HepG2 (cell line): ENCODE measurements around the gene PSMC3IP. TPM values are rescaled to one million over a fixed set of nuclear protein-coding genes. Genes with fewer than 3 reads are reported as not detected.

ENCODE experiments used
- CENPBD1 ChIP-seq: sonication (generic); formaldehyde crosslinking; IDR thresholded peaks from 2 replicates; pipeline ENCODE4 v1.8.0; 2022; ENCODE audit warnings: missing genetic modification reagents, low read depth, mild to moderate bottlenecking, borderline replicate concordance
- EEA1 ChIP-seq: sonication (generic); formaldehyde crosslinking; IDR thresholded peaks from 2 replicates; pipeline ENCODE4 v1.5.1; 2020; ENCODE audit warnings: mild to moderate bottlenecking, missing genetic modification reagents, borderline replicate concordance
- FOXJ3 ChIP-seq: sonication (generic); formaldehyde crosslinking; IDR thresholded peaks from 2 replicates; pipeline ENCODE4 v1.4.0; 2020; ENCODE audit warnings: missing genetic modification reagents, mild to moderate bottlenecking, borderline replicate concordance
- KAT7 ChIP-seq: IDR thresholded peaks from 2 replicates; pipeline ENCODE4 v1.6.1; 2018; ENCODE audit warnings: borderline replicate concordance, missing compliant biosample characterization
- MEF2D ChIP-seq: sonication (generic); formaldehyde crosslinking; IDR thresholded peaks from 2 replicates; pipeline ENCODE4 v1.5.1; 2020; ENCODE audit warnings: mild to moderate bottlenecking, missing genetic modification reagents
- MEIS2 ChIP-seq: sonication (generic); formaldehyde crosslinking; IDR thresholded peaks from 2 replicates; pipeline ENCODE4 v1.9.0; 2021; ENCODE audit warnings: mild to moderate bottlenecking, missing genetic modification reagents
- NPAS2 ChIP-seq: sonication (generic); formaldehyde crosslinking; IDR thresholded peaks from 2 replicates; pipeline ENCODE4 v1.8.0; 2022; ENCODE audit warnings: mild to moderate bottlenecking, missing genetic modification reagents, borderline replicate concordance
- PLRG1 ChIP-seq: fragments of 450-650 bp; conservative IDR thresholded peaks from 2 replicates; pipeline ENCODE4 v1.6.1; 2016
- PTBP1 ChIP-seq: fragments of 200-400 bp; formaldehyde crosslinking; IDR thresholded peaks from 2 replicates; pipeline ENCODE4 v1.6.1; 2018; ENCODE audit warnings: low read length, low read depth; ENCODE audit not compliant: poor library complexity, severe bottlenecking
- RFXAP ChIP-seq: sonication (generic); formaldehyde crosslinking; IDR thresholded peaks from 2 replicates; pipeline ENCODE4 v1.4.0; 2020; ENCODE audit warnings: missing genetic modification reagents, borderline replicate concordance
- YEATS4 ChIP-seq: sonication (generic); formaldehyde crosslinking; IDR thresholded peaks from 2 replicates; pipeline ENCODE4 v1.4.0; 2020; ENCODE audit warnings: missing genetic modification reagents, borderline replicate concordance
- ZFP36 ChIP-seq: fragments of 150-350 bp; IDR thresholded peaks from 2 replicates; pipeline ENCODE4 v1.6.1; 2018; ENCODE audit warnings: borderline replicate concordance, low read length, low read depth; ENCODE audit not compliant: partially characterized antibody
- ZFP62 ChIP-seq: sonication (generic); formaldehyde crosslinking; IDR thresholded peaks from 2 replicates; pipeline ENCODE4 v1.4.0; 2020; ENCODE audit warnings: missing genetic modification reagents
- ZMAT3 ChIP-seq: sonication (generic); formaldehyde crosslinking; conservative IDR thresholded peaks from 2 replicates; pipeline ENCODE4 v1.7.0; 2021; ENCODE audit warnings: missing genetic modification reagents
- ZNF124 ChIP-seq: sonication (generic); formaldehyde crosslinking; IDR thresholded peaks from 2 replicates; pipeline ENCODE4 v1.4.0; 2020; ENCODE audit warnings: missing genetic modification reagents
- ZNF17 ChIP-seq: sonication (generic); formaldehyde crosslinking; IDR thresholded peaks from 2 replicates; pipeline ENCODE4 v1.5.0; 2020; ENCODE audit warnings: mild to moderate bottlenecking, missing genetic modification reagents
- ZNF33A ChIP-seq: sonication (generic); formaldehyde crosslinking; IDR thresholded peaks from 2 replicates; pipeline ENCODE4 v1.5.1; 2020; ENCODE audit warnings: missing genetic modification reagents, mild to moderate bottlenecking, moderate library complexity, borderline replicate concordance
- ZNF619 ChIP-seq: sonication (generic); formaldehyde crosslinking; IDR thresholded peaks from 2 replicates; pipeline ENCODE4 v1.4.0; 2020; ENCODE audit warnings: mild to moderate bottlenecking, missing genetic modification reagents
- ZNF652 ChIP-seq: IDR thresholded peaks from 2 replicates; pipeline ENCODE4 v1.6.1; 2016; ENCODE audit warnings: low read depth, borderline replicate concordance
- ZSCAN21 ChIP-seq: sonication (generic); formaldehyde crosslinking; IDR thresholded peaks from 2 replicates; pipeline ENCODE4 v1.8.0; 2022; ENCODE audit warnings: mild to moderate bottlenecking, missing genetic modification reagents, moderate library complexity, borderline replicate concordance
- ZSCAN22 ChIP-seq: sonication (generic); formaldehyde crosslinking; IDR thresholded peaks from 2 replicates; pipeline ENCODE4 v1.4.0; 2020; ENCODE audit warnings: mild to moderate bottlenecking, missing genetic modification reagents
- polyA plus RNA-seq, 8 experiments: library from polyadenylated mRNA; depleted of rRNA in 3 of 8; stranded (reverse) in 7 of 8; unstranded in 1 of 8; fragments of >200 nt; fragmentation: Illumina TruSeq in 4 of 8; extraction: Trizol in 4 of 8; gene quantifications; 2 replicates each; pipeline versions ENCODE4 v1.2.1 to v1.2.3, GENCODE V29; 2011 to 2016; ENCODE audit warnings: low read depth in 4 of 8, missing spikeins in 1 of 8, mixed read lengths in 1 of 8; ENCODE audit not compliant: insufficient read depth in 1 of 8
- total RNA-seq, 5 experiments: library from RNA; depleted of rRNA; stranded (reverse); fragments of >200 nt; fragmentation: Illumina TruSeq; extraction: Trizol; gene quantifications; 2 replicates each; pipeline ENCODE4 v1.2.3, GENCODE V29; 2016; ENCODE audit warnings: low read depth in 1 of 5
- TF ChIP-seq, protein P1 (sequence below): sonication (generic); formaldehyde crosslinking; IDR thresholded peaks from 2 replicates; pipeline ENCODE4 v1.9.0; 2022; ENCODE audit warnings: missing genetic modification reagents, mild to moderate bottlenecking, borderline replicate concordance
- TF ChIP-seq, protein P2 (sequence below): IDR thresholded peaks from 2 replicates; pipeline ENCODE4 v1.6.1; 2016; ENCODE audit warnings: missing biosample characterization, missing genetic modification reagents, low read depth
- TF ChIP-seq, protein P3 (sequence below): sonication (generic); formaldehyde crosslinking; IDR thresholded peaks from 2 replicates; pipeline ENCODE4 v1.5.1; 2020; ENCODE audit warnings: missing genetic modification reagents, mild to moderate bottlenecking, borderline replicate concordance
- TF ChIP-seq, protein P4 (sequence below): IDR thresholded peaks from 2 replicates; pipeline ENCODE4 v1.6.1; 2016

The PSMC3IP gene
- total and polyA plus RNA-seq, 2 of the 13 experiments (the other 11 are each of a cell fraction or from before 2014, with no cell fraction given) = 6.5 to 22.4 TPM

DNA sequence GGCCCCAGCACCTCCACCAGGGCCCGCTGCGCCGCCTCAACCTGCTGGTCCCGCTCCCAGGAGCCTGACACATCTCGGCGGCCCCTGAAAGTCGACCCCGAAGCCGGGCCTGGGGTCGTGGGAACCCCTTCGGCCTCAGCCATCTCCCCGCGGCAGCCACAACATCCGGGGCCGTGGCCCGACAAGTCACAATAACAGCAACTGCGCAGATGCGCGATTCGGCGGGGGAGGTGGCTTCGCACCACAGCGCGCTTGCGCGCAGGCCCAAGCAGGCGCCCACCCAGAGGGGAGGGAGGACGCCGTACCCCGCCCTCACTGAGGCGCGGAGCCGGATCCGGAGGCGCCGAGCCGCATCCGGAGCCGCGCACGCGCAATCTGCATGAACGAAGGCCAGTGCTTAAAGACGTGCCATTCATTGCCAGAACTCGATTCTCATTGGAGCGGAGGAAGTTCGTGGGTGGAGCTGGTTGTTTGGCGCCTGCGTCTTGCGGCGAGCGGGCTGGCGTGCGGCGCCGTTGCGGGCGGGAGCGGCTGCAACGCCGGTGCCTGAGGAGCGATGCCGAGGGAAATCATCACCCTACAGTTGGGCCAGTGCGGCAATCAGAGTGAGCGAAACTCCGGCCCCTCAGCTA, 31.8 kb upstream of the PSMC3IP start, which contains the start of the genes RETREG3 and TUBG1 (continued):
- TF ChIP-seq, protein P1, sequence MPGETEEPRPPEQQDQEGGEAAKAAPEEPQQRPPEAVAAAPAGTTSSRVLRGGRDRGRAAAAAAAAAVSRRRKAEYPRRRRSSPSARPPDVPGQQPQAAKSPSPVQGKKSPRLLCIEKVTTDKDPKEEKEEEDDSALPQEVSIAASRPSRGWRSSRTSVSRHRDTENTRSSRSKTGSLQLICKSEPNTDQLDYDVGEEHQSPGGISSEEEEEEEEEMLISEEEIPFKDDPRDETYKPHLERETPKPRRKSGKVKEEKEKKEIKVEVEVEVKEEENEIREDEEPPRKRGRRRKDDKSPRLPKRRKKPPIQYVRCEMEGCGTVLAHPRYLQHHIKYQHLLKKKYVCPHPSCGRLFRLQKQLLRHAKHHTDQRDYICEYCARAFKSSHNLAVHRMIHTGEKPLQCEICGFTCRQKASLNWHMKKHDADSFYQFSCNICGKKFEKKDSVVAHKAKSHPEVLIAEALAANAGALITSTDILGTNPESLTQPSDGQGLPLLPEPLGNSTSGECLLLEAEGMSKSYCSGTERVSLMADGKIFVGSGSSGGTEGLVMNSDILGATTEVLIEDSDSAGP (CRISPR knock-in tag) = peak; percentile 91
- TF ChIP-seq ZSCAN22 (CRISPR knock-in tag) (no peak), ZNF652 (CRISPR knock-in tag) (no peak), ZNF619 (CRISPR knock-in tag) (peak; percentile 55; the same call in 1 of the 2 replicates), NPAS2 (CRISPR knock-in tag) (no peak), ZNF124 (CRISPR knock-in tag) (no peak; the same call in none of the 2 replicates), KAT7 (CRISPR knock-in tag) (peak; percentile 90; the same call in 1 of the 2 replicates), ZMAT3 (CRISPR knock-in tag) (no peak; the same call in 1 of the 2 replicates), MEF2D (CRISPR knock-in tag) (no peak; the same call in 1 of the 2 replicates), MEIS2 (peak; percentile 56; the same call in 1 of the 2 replicates), EEA1 (0 out of 2 replicates have a peak, but pooled peaks have one; percentile 83), PTBP1 (no peak), ZFP36 (no peak), CENPBD1 (CRISPR knock-in tag) (no peak), RFXAP (CRISPR knock-in tag) (peak; percentile 85), ZFP62 (CRISPR knock-in tag) (no peak), YEATS4 (peak; percentile 87), FOXJ3 (CRISPR knock-in tag) (peak; percentile 68), PLRG1 (no peak), ZNF17 (CRISPR knock-in tag) (no peak), ZNF33A (CRISPR knock-in tag) (no peak), ZSCAN21 (no peak; the same call in 1 of the 2 replicates)
- TF ChIP-seq, protein P2, sequence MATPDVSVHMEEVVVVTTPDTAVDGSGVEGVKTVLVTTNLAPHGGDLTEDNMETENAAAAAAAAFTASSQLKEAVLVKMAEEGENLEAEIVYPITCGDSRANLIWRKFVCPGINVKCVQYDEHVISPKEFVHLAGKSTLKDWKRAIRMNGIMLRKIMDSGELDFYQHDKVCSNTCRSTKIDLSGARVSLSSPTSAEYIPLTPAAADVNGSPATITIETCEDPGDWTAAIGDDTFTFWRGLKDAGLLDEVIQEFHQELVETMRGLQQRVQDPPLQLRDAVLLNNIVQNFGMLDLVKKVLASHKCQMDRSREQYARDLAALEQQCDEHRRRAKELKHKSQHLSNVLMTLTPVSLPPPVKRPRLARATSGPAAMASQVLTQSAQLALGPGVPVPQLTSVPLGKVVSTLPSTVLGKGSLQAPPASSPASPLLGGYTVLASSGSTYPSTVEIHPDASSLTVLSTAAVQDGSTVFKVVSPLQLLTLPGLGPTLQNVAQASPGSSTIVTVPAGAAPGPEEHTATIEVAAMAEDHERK (CRISPR knock-in tag) = peak; percentile 70
- TF ChIP-seq, protein P3, sequence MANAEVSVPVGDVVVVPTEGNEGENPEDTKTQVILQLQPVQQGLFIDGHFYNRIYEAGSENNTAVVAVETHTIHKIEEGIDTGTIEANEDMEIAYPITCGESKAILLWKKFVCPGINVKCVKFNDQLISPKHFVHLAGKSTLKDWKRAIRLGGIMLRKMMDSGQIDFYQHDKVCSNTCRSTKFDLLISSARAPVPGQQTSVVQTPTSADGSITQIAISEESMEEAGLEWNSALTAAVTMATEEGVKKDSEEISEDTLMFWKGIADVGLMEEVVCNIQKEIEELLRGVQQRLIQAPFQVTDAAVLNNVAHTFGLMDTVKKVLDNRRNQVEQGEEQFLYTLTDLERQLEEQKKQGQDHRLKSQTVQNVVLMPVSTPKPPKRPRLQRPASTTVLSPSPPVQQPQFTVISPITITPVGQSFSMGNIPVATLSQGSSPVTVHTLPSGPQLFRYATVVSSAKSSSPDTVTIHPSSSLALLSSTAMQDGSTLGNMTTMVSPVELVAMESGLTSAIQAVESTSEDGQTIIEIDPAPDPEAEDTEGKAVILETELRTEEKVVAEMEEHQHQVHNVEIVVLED (CRISPR knock-in tag) = peak; percentile 94
- TF ChIP-seq, protein P4, sequence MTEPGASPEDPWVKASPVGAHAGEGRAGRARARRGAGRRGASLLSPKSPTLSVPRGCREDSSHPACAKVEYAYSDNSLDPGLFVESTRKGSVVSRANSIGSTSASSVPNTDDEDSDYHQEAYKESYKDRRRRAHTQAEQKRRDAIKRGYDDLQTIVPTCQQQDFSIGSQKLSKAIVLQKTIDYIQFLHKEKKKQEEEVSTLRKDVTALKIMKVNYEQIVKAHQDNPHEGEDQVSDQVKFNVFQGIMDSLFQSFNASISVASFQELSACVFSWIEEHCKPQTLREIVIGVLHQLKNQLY (CRISPR knock-in tag) = peak; percentile 26; the same call in 1 of the 2 replicates
